Central memory CD4-positive, alpha-beta T cell (primary cell): Measurements from ENCODE around the gene RNF224.

ENCODE experiments used
- DNase-seq: peaks from one replicate; pipeline ENCODE4 v3.0.0; 2022

RNF224 gene

DNA sequence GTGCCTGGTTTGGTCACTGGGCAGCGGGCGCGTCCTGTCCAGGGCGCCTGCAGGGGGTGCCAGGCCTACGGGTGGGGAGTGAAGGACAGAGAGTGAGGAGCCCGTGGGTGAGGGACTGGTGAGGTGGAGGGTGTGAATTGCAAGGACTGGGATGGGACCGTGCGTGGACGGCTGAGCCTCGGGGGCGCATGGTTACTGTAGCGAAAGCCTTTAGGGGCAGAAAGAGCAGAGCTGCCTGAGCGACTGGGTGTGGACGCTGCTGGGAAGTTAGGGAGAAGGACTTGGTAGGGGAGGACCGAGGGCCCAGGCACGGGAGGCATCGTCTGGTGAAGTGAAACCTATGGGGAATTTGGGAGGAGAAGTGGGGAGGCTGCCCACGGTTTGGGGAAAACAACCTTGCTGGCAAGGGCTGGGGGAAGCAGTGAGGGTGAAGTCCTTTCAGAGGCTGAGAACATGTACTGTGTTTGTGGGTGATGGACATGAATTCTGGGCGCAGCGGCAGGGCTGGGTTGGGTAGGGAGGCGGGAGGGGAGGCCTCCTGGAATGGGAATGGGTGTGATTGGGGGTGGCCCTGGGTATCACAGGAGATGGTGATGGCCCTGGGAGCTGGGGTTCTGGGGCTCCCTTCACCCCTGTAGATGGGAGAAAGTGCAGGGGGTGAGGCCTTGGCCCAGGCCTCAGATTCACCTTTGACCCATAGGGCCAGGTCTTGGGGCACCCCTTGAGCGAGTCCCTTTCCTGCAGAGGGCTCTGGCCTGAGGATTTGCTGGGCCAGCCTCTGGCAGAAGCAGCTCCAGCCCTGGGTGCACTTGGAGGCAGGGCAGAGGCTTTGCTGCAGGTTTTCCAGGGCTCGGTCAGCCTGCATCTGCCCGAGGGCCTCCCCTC is 48.5 kb downstream of the RNF224 start:
- DNase-seq = no peak

DNA sequence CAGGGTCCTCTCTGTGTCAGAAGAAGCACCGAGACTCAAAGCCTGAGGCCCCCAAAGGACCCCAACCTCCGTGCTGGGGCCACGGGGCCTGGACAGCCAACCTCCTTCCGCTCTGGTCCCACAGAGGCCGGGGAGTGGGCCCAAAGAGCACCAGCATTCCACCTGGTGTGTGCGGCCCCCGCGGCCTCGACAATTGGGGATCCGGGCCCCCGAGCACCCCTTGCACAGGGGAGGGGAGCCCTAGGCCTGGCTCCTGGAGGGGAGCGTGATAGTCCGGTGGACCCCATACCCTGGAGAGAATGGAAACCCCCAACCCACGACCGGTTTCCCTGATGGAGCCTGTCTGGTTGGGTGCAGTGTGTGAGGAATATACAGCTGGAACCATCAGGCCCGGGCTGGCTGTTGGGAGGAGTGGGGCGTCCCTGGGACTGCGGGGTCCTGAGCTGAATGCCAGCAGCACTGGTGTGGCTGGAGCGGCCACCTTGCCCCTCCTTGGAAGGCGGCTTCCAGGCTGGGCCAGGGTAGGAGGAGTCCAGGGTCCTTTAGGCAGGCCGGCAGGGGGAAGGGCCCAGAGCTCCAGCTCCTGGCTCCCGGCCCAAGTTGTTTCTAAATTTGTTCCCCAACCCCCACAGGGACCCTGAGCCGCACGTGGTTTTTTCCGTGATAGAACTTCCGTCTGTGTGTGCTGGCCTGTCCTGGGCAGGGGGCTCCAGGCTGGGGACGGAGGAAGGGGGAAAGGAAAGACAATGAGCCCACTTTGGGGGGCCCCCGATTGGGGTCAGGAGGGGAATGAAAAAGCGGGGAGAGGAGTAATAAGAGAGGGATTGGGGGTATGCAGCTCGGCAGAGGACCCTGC is 49.4 kb downstream of the RNF224 start:
- DNase-seq = no peak

DNA sequence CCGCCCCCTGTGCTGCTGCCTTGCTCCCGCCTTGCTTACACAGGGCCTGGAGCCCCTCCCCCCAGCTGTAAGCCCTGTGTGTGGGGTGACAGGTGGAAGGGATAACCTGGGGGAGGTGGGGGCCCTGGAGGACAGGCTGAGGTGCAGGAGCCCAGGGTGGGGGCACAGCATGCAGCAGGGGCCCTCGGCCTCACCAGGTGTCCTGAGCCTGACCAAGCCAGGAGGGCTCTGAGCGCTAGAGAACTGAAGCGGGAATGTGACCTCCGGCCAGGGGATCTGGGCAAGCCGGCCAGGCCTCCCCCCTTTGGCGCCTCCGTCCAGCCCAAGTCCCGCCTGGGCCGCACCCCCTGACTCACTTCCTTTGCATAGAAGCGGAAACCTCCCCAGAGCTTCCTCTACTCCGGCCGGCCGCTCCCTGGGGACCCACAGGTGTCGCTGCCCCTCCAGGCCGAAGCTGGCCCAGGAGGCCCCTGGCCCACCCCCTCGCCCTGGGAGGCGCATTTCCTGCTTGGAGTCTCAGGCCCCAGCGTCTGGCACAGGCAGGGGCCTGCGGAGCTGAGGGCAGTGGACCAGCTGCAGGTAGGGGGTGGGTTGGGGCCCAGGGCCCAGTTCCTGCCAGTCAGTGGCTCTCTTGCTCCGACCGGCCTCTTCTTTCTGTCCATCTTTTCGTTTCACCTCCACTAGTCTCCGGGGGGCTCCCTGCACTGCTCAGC is 50.2 kb downstream of the RNF224 start, which contains the start of gene TOR4A:
Gene TOR4A, plus strand, starts transcription at position 398 of the 713 bp plus-strand sequence. CDS start 964 bp downstream, outside the sequence.
- DNase-seq = no peak

DNA sequence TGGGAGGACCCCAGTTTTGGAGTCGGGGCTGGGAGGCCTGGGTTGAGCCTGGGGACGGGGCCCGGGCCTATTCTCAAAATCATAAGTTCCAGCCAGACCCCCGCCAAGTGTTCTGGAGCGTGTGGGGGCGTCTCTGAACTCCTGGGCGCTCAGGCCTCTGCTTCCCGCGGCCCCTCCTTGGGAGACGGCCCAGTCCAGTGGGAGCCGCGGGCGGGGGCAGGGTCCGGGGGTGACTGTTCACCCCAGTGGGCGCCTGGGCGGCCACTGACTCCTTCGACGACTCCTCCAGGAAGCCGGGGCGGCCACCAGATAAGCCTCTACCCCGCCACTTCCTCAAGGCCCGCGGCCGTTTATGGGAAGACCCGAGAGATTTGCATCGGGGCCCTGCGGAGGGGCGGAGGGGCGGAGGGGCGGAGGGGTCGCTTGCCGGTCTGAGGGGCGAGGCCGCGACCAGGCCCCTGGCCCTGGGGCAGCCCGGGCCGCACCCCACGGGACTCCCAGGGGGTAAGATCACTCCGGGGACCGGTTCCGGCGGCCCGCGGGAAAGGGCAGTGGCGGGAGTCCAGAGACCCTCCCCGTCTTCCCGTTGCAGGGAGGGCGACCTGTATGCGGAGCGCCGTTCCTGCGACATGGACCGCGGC is 50.9 kb downstream of the RNF224 start:
- DNase-seq = no peak
